Neural cell (in vitro differentiated cells): ENCODE results near the gene GASK1B. TPM values are rescaled to one million over a fixed set of nuclear protein-coding genes. Genes with fewer than 3 reads are reported as not detected.

Experiments
- H2AFZ ChIP-seq: fragments of 200-600, 300-800 bp; sonication (generic), shearing (Covaris generic); 2 replicates; pipeline ENCODE4 v1.6.0; 2014; ENCODE audit warnings: low read depth, mild to moderate bottlenecking, antibody characterized with exemption, low read length, moderate library complexity
- H3F3A ChIP-seq: fragments of 200-600 bp; shearing (Covaris generic); 2 replicates; pipeline ENCODE4 v1.6.1; 2016; ENCODE audit warnings: mild to moderate bottlenecking, moderate library complexity, mixed read lengths, antibody characterized with exemption, low read length; ENCODE audit not compliant: insufficient read depth, poor library complexity, severe bottlenecking
- H3K27ac ChIP-seq: fragments of 200-600, 300-800 bp; sonication (generic), shearing (Covaris generic); 2 replicates; pipeline ENCODE4 v1.5.1; 2014; ENCODE audit warnings: mild to moderate bottlenecking, low read length, moderate library complexity
- H3K27me3 ChIP-seq: fragments of 300-800, 200-600 bp; sonication (generic), shearing (Covaris generic); 2 replicates; pipeline ENCODE4 v1.6.0; 2014; ENCODE audit warnings: mild to moderate bottlenecking, low read depth, low read length, moderate library complexity; ENCODE audit not compliant: insufficient read depth
- H3K36me3 ChIP-seq: fragments of 300-800, 200-600 bp; sonication (generic), shearing (Covaris generic); 2 replicates; pipeline ENCODE4 v1.5.1; 2014; ENCODE audit warnings: mild to moderate bottlenecking, antibody characterized with exemption, low read length, moderate library complexity; ENCODE audit not compliant: insufficient read depth
- H3K4me2 ChIP-seq: fragments of 300-800, 200-600 bp; sonication (generic), shearing (Covaris generic); 2 replicates; pipeline ENCODE4 v1.6.0; 2014; ENCODE audit warnings: mild to moderate bottlenecking, low read length
- H3K4me3 ChIP-seq: fragments of 300-800, 200-600 bp; sonication (generic), shearing (Covaris generic); 2 replicates; pipeline ENCODE4 v1.5.1; 2014; ENCODE audit warnings: mild to moderate bottlenecking, low read length, moderate library complexity
- H3K79me2 ChIP-seq: fragments of 200-600 bp; shearing (Covaris generic); replicated peaks from 2 replicates; pipeline ENCODE4 v1.6.0; 2014; ENCODE audit warnings: mild to moderate bottlenecking, low read length, moderate library complexity; ENCODE audit not compliant: insufficient read depth
- H3K9ac ChIP-seq: fragments of 300-800, 200-600 bp; sonication (generic), shearing (Covaris generic); 2 replicates; pipeline ENCODE4 v1.6.1; 2016; ENCODE audit warnings: mild to moderate bottlenecking, low read length, mixed read lengths
- H3K9me2 ChIP-seq: fragments of 200-600 bp; shearing (Covaris generic); 2 replicates; pipeline ENCODE4 v1.6.1; 2016; ENCODE audit warnings: mild to moderate bottlenecking, low read length, mixed read lengths; ENCODE audit not compliant: insufficient read depth
- H3K9me3 ChIP-seq: fragments of 200-600, 300-800 bp; sonication (generic), shearing (Covaris generic); 2 replicates; pipeline ENCODE4 v1.6.1; 2016; ENCODE audit warnings: mild to moderate bottlenecking, mixed run types, low read length, moderate library complexity, mixed read lengths
- H4K20me1 ChIP-seq: fragments of 200-600 bp; shearing (Covaris generic); 2 replicates; pipeline ENCODE4 v1.6.1; 2016; ENCODE audit warnings: mild to moderate bottlenecking, mixed run types; ENCODE audit not compliant: insufficient read depth
- CTCF ChIP-seq: fragments of 450-650 bp; IDR thresholded peaks from 2 replicates; pipeline ENCODE4 v1.5.1; 2014; ENCODE audit warnings: antibody characterized with exemption, mild to moderate bottlenecking, moderate library complexity; ENCODE audit not compliant: poor library complexity, severe bottlenecking
- EP300 ChIP-seq: fragments of 450-650 bp; conservative IDR thresholded peaks from 2 replicates; pipeline ENCODE4 v1.6.1; 2014; ENCODE audit warnings: antibody characterized with exemption, mild to moderate bottlenecking, moderate library complexity; ENCODE audit not compliant: poor library complexity, severe bottlenecking
- EZH2 ChIP-seq: fragments of 200-600, 300-800 bp; shearing (Covaris generic), sonication (generic); IDR thresholded peaks from 2 replicates; pipeline ENCODE4 v1.6.1; 2014; ENCODE audit warnings: antibody characterized with exemption, low read length, borderline replicate concordance, mild to moderate bottlenecking; ENCODE audit not compliant: insufficient read depth, poor library complexity, severe bottlenecking
- MXI1 ChIP-seq: fragments of 450-650 bp; conservative IDR thresholded peaks from 2 replicates; pipeline ENCODE4 v1.6.1; 2014; ENCODE audit warnings: antibody characterized with exemption, mild to moderate bottlenecking; ENCODE audit not compliant: poor library complexity, severe bottlenecking
- POLR2AphosphoS5 ChIP-seq: IDR thresholded peaks from 2 replicates; pipeline ENCODE4 v1.6.1; 2012
- RAD21 ChIP-seq: fragments of 450-650 bp; conservative IDR thresholded peaks from 2 replicates; pipeline ENCODE4 v1.6.1; 2014; ENCODE audit warnings: antibody characterized with exemption, mild to moderate bottlenecking, moderate library complexity
- SMC3 ChIP-seq: fragments of 450-650 bp; conservative IDR thresholded peaks from 2 replicates; pipeline ENCODE4 v1.6.1; 2014; ENCODE audit warnings: antibody characterized with exemption, mild to moderate bottlenecking, moderate library complexity; ENCODE audit not compliant: poor library complexity
- TAF1 ChIP-seq: IDR thresholded peaks from 2 replicates; pipeline ENCODE4 v1.6.1; 2012; ENCODE audit warnings: low read depth
- polyA plus RNA-seq: library from polyadenylated mRNA; depleted of rRNA; stranded (reverse); fragments of >200 nt; gene quantifications from 2 replicates; pipeline ENCODE4 v1.2.3, GENCODE V29; 2014
- TF ChIP-seq, protein P1 (sequence below): IDR thresholded peaks from 2 replicates; pipeline ENCODE4 v1.6.1; 2012; ENCODE audit warnings: borderline replicate concordance

GASK1B gene
- polyA plus RNA-seq, 1 donor from 2014 or later, result 0.40 TPM

- H2AFZ ChIP-seq, result no peak overlapping the region
Measured at GRCh38 chr4:158161551-158162354, 11.1 kb downstream of the GASK1B start.

GRCh38 chr4:158159718-158160094, 13.1 kb downstream of the GASK1B start:
- Histone ChIP-seq H3F3A (no peaks in the 10 kb centered on the region), H3K4me3 (no peak overlapping the region), H3K36me3 (no peaks in the 10 kb centered on the region), H3K27ac (peak overlapping the region; percentile 88), H2AFZ (no peak overlapping the region), H3K79me2 (no peaks in the 10 kb centered on the region), H3K4me2 (peak overlapping the region; percentile 40), H3K9me3 (no peaks in the 10 kb centered on the region), H3K9ac (peak overlapping the region; percentile 25), H4K20me1 (no peaks in the 10 kb centered on the region), H3K27me3 (no peaks in the 10 kb centered on the region), H3K9me2 (no peaks in the 10 kb centered on the region)
- no peak for TF ChIP-seq EZH2
- TF ChIP-seq, protein P1, sequence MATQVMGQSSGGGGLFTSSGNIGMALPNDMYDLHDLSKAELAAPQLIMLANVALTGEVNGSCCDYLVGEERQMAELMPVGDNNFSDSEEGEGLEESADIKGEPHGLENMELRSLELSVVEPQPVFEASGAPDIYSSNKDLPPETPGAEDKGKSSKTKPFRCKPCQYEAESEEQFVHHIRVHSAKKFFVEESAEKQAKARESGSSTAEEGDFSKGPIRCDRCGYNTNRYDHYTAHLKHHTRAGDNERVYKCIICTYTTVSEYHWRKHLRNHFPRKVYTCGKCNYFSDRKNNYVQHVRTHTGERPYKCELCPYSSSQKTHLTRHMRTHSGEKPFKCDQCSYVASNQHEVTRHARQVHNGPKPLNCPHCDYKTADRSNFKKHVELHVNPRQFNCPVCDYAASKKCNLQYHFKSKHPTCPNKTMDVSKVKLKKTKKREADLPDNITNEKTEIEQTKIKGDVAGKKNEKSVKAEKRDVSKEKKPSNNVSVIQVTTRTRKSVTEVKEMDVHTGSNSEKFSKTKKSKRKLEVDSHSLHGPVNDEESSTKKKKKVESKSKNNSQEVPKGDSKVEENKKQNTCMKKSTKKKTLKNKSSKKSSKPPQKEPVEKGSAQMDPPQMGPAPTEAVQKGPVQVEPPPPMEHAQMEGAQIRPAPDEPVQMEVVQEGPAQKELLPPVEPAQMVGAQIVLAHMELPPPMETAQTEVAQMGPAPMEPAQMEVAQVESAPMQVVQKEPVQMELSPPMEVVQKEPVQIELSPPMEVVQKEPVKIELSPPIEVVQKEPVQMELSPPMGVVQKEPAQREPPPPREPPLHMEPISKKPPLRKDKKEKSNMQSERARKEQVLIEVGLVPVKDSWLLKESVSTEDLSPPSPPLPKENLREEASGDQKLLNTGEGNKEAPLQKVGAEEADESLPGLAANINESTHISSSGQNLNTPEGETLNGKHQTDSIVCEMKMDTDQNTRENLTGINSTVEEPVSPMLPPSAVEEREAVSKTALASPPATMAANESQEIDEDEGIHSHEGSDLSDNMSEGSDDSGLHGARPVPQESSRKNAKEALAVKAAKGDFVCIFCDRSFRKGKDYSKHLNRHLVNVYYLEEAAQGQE, result no peak
- TF ChIP-seq MXI1, result no peak
- no peak for TF ChIP-seq EP300
- no peak for TF ChIP-seq RAD21
- no peak for TF ChIP-seq POLR2AphosphoS5
- no peak for TF ChIP-seq SMC3
- no peak for TF ChIP-seq TAF1
- no peak for TF ChIP-seq CTCF

More at GRCh38 chr4:158161551-158162354, 11.1 kb downstream of the GASK1B start:
- H3K27ac ChIP-seq, result no peak overlapping the region
- no peaks in the 10 kb centered on the region for H3K9me3 ChIP-seq
- no peaks in the 10 kb centered on the region for H3K9me2 ChIP-seq
- H4K20me1 ChIP-seq, result no peaks in the 10 kb centered on the region
- H3K4me2 ChIP-seq, result no peak overlapping the region
- no peaks in the 10 kb centered on the region for H3K36me3 ChIP-seq
- TF ChIP-seq EP300 (no peak), EZH2 (no peak), SMC3 (no peak)
- no peaks in the 10 kb centered on the region for H3K79me2 ChIP-seq
- H3F3A ChIP-seq, result no peaks in the 10 kb centered on the region
- no peak overlapping the region for H3K4me3 ChIP-seq
- H3K9ac ChIP-seq, result no peak overlapping the region
- no peaks in the 10 kb centered on the region for H3K27me3 ChIP-seq
